DMS53 (cell line): ENCODE measurements around the gene P2RX2.

ENCODE experiments used
- DNase-seq: peaks from one replicate; lab custom pipeline; 2025; lab: John Stamatoyannopoulos, UW

Gene P2RX2

DNA sequence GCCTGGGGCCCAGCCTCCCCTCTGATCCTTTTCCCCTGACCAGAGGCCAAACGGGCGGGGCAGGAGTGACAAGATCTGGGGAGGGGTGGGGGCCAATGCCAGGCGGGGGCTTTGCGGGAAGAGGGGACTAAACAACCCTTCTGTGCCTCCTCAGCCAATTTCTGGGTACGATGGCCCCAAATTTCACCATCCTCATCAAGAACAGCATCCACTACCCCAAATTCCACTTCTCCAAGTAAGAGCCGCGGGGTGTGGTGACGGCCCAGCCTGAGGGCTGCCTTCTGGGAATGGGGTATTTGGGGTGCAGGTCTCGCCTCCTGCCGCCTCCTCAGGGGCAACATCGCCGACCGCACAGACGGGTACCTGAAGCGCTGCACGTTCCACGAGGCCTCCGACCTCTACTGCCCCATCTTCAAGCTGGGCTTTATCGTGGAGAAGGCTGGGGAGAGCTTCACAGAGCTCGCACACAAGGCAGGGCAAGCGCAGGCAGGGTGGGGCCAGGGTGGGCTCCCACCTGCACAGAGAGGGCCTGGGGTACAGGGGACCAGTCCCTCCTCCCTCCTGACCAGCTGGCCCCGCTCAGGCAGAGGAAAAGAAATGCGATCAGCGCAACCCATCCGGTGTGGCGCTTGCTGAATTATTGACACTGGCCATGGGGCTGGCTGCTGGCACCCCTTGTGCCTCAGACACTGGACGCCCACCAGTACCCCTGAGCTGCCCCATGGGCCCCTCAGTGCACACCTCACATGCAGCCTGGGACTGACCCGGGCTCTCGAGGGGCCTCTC, 1.7 kb downstream of the P2RX2 start:
- DNase-seq, result peak; percentile 31

GRCh38 chr12:132620899-132621656, 2.5 kb downstream of the P2RX2 start:
- DNase-seq, result peak; percentile 50

DNA sequence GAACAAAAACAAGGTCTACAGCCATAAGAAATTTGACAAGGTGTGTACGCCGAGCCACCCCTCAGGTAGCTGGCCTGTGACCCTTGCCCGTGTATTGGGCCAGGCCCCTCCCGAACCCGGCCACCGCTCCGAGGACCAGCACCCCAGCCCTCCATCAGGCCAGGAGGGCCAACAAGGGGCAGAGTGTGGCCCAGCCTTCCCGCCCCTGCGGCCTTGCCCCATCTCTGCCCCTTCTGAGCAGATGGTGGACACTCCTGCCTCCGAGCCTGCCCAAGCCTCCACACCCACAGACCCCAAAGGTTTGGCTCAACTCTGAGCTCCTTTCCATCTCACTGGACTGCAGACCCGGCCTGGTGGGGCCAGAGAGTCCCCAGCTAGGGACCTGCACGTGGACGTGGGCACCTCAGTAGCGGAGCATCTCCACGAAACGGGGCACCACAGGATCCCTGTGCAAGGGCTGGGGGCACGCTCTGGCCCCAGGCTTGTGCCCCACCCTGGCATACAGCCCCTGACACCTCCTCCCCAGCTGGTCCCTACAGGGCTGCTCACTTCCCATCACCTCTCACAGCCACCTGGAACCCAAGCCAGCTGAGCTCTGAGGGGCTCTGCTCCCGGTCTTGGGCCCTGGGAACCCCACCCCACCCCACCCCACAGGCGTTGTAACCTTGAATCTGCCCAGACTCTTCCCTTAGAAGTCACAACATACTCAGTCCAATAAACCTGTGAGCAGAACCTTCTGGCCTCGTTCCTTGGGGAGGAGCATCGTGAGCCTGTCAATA, 3.3 kb downstream of the P2RX2 start:
- DNase-seq, result no peak

DNA sequence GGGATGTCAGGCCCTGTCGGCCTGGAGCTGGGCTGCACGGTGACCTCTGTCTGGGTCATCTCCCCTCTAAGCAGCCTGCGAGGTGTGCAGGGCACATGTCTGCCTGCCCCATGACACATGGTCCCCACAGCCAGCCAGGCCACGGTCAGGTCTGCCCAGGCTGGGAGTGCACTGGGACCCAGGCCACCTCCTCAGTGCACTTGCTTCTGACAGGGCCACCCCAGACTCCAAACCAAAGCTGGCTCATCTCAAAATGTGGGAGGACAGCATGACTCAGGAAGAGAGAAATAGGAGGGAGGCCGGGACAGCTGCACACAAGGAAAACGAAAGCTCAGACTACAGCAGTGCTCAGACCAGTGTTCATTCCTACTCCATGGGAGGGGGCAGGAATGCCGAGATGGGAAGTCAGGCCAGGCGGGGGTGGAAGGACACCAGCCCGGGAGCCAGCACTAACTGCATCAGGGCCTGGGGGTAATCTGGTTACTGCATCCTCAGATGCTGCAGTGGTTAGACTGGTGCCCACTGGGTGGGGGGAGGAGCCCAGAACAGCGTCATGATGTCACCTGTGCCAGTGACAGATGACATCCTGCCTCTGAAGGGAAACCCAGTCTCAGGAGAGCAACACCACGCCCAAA, 4.0 kb downstream of the P2RX2 start:
- peak; percentile 62 for DNase-seq

GRCh38 chr12:132623072-132623869, 4.7 kb downstream of the P2RX2 start:
- DNase-seq, result no peak

DNA sequence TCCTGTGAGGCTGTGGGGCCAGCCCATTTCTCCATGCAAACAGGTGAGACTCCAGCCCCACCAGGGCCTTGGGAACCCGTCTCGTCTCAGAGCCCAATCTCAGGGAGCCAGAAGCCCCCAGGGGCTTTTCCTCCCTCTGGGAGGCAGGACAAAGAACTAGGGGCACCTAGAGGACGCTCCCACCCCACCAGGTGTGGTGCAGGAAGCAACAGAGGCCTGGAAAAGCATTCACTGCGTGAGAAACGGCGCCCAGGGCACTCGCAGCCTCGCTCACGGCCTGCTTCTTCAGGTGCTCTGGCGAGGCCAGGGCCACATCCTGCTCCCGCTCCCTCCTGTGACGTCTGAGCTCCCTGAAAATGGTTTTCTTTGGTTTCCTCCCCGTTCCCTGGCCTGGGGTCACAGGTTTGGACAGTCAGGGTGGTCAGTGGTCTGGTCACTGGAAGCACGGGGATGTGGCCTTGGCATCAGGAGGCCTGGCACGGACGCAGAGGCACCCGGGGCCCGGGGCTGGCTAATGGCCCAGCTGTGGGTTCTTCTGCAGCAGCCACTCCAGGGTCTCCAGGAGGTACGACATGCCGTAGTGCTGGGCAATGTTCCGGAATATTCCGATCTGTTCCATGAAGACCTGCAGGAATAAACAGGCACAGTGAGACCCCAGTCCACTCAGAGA, 5.7 kb downstream of the P2RX2 start:
- no peak for DNase-seq

GRCh38 chr12:132624910-132625630, 6.5 kb downstream of the P2RX2 start:
- DNase-seq, result no peak

GRCh38 chr12:132625731-132626430, 7.3 kb downstream of the P2RX2 start:
- DNase-seq, result no peak

GRCh38 chr12:132629330-132629729, 10.8 kb downstream of the P2RX2 start:
- no peak for DNase-seq

- DNase-seq, result no peak
These were observed 12.1 kb downstream of the P2RX2 start for GRCh38 chr12:132630672-132631071.

DNA sequence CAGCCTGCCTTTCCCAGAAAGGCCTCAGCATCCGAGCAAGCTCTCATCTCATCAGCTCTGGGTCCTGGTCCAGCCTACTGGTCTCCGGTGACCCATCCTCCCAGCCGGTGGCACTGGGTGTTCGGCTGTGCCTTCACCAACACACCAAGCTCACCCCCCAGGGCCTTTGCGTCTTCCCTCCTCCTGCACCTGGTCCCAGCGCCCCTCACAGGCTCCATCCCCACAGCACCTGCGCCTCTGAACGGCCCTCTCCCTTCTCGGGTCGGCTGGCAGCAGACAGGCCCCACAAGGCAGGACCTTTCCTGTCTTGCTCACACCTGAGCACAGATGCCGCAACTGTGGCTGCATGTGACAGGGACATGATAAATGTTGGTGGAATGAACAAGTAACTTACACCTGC, 13.1 kb downstream of the P2RX2 start:
- DNase-seq, result no peak

DNA sequence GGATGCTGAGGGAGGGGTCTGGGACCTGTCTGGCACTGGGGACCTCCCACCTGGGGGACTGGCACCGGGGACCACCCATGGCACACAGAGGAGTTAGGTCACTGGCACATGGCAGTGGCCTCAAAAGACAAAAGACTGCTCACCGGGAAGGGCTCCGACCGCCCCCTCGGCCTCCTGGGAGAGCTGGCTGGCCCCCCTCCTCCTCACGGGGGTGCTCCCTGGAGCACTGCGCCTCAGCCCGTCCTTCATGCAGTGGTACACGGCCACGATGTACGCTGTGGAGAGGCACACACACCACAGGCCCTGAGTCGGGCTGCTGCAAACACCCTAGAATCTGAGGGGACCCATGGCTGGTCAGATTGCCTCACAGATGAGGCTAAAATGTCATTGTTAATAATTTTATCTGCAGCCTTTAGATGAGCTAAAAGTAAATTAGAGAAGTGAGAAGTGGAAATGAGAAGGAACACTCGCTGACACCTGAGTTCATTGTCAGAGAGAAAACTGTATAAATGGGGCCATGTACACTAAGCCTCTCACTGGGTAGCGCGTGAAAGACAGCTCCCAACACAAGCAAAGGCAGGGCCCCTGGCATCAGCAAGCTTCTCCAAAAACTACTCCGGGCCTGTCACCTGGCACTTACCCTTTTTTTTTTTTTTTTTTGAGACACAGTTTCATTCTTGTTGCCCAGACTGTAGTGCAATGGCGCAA, 14.1 kb downstream of the P2RX2 start:
- no peak for DNase-seq

GRCh38 chr12:132633398-132633797, 14.8 kb downstream of the P2RX2 start:
- DNase-seq, result no peak

- no peak for DNase-seq
These were observed 15.3 kb downstream of the P2RX2 start for GRCh38 chr12:132633901-132634300.

DNA sequence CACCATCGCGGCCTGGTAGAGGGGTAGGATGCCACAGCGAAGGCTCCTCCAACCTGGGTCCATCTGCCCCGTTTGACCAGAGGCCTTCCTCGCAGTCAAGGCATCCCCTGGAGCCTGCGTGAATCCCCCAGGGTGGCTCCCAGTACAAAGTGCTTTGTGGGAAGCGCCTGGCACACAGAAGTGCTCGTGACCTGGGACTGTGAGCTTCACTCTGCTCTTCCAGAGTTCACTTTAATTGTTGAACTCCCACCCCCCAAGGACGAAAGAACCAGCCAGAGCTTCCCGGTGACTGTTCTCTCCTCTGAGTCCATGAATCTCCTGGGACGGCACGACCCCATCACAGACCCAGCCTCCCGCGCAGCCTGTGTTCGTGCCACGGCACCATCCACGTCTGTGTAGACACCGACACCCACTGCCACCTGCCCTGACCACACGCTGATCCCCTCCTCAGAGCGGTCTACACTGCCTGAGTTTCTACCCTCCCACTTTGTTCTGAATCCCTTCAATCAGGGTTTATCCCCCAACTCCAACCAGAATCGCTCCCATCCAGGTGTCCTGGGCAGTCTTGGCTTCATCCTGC, 15.9 kb downstream of the P2RX2 start:
- DNase-seq, result no peak

DNA sequence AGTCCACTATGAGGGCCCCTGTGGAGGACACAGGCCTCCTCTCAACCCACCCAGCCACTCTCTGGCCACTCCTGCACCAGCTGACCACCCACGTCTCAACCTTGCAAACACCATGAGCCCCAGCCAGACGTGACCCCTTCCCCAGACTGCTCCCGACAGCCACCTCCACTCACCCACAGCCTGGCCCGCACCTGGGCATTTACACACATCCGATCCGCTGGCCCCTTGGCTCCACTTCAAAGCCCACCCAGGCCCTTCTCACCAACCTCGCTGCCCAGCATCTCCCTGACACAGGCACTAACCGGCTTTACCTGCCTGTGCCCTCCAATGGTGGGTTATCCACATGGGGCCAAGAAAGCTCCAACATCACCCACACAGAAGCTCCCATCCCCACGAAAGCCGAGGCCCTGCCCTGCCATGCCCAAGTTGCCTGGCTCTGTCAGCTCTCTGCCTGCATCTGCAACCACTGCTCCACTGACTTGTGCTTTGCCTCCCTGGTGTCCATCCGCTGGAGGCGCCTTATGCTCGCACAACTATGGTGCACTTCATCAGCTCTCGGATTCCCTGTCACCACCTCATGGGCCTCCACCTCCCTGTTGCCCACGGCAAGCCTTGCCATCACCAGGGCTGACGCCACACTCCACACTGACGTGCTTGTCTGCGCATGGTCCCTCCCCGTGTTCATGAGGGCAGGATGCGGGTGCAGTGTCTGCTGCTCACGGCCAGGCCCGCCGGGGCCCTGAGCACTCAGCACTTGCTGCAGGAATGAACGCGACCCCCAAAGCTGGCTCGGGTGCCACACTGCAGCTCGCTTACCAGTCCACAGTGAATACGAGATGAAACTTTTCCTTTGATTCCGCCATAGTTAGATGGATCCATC, 16.7 kb downstream of the P2RX2 start:
- no peak for DNase-seq

DNA sequence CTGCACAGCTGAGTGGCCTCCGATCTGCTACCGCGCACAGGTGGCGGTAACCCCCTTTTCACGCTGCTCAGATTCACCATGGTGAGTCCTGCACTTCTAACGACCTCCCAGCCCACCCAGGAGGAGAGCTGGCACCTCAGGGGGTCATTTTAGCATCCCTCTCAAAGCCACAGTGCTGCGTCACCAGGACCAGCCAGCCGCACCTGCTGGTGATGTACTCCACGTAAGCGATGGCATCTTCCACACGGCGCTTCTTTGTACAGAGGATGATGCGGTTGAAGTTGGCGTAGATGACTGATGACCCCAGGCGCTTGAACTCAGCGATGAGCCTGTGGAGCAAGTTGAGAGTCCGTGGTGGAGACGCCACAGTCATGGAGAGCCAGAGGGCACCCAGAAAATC, 19.2 kb downstream of the P2RX2 start:
- DNase-seq, result no peak
